Measurements from ENCODE around the gene CREM. TPM values are rescaled to one million over a fixed set of nuclear protein-coding genes. Genes with fewer than 3 reads are reported as not detected.

Gene CREM
- total and polyA plus RNA-seq, 2 experiments from 2014 or later, result 40.9 to 43.8 TPM

GRCh38 chr10:35112571-35112970 is 14.1 kb upstream of the CREM start (continued):
- TF ChIP-seq EZH2 (IDR thresholded peaks at IDR 0.05; ENCODE audit: low read depth, unreplicated experiment) (no peak), ZNF114 (CRISPR knock-in tag; IDR thresholded peaks at IDR 0.05) (no peak), POLR2AphosphoS5 (IDR thresholded peaks at IDR 0.05; ENCODE audit: low read depth) (no peak), JUNB (IDR thresholded peaks at IDR 0.05; ENCODE audit: unreplicated experiment) (no peak), NANOG (IDR thresholded peaks at IDR 0.05; ENCODE audit: borderline replicate concordance) (no peak)

GRCh38 chr10:35119378-35119777 is 7.3 kb upstream of the CREM start:
- Mint-ChIP-seq H3K27me3 (ENCODE audit: insufficient read depth, low read depth, poor library complexity) (no peaks in the 10 kb centered on the region), H3K4me3 (no peak overlapping the region), H3K9me3 (no peaks in the 10 kb centered on the region), H3K27ac (no peak overlapping the region), H3K36me3 (ENCODE audit: low read depth) (no peaks in the 10 kb centered on the region), H3K4me1 (no peaks in the 10 kb centered on the region)
- Histone ChIP-seq H3K4me1 (ENCODE audit: insufficient read depth) (no peaks in the 10 kb centered on the region), H3F3A (replicated peaks; ENCODE audit: low read depth) (no peaks in the 10 kb centered on the region), H3K4me2 (no peak overlapping the region), H2AFZ (no peak overlapping the region), H4K20me1 (replicated peaks; ENCODE audit: insufficient read depth) (no peaks in the 10 kb centered on the region), H3K36me3 (ENCODE audit: insufficient read depth) (no peaks in the 10 kb centered on the region), H3K79me2 (replicated peaks; ENCODE audit: insufficient read depth) (no peaks in the 10 kb centered on the region), H3K27me3 (ENCODE audit: insufficient read depth) (no peaks in the 10 kb centered on the region), H3K9me2 (ENCODE audit: insufficient read depth) (no peaks in the 10 kb centered on the region), H3K4me3 (no peak overlapping the region), H3K27ac (ENCODE audit: low read depth) (no peak overlapping the region)
- no peak for TF ChIP-seq ZNF114 (CRISPR knock-in tag; IDR thresholded peaks at IDR 0.05)
- no peak for TF ChIP-seq STAT1 (IDR thresholded peaks at IDR 0.05; ENCODE audit: unreplicated experiment)
- no peak for TF ChIP-seq ZNF331 (CRISPR knock-in tag; IDR thresholded peaks at IDR 0.05; ENCODE audit: low read depth)
- no peak for TF ChIP-seq NANOG (IDR thresholded peaks at IDR 0.05; ENCODE audit: borderline replicate concordance)
- TF ChIP-seq CTCF (conservative IDR thresholded peaks at IDR 0.05; ENCODE audit: low read depth in 2 of 2), result no peak
- no peak for TF ChIP-seq EZH2 (IDR thresholded peaks at IDR 0.05; ENCODE audit: low read depth, unreplicated experiment)
- no peak for TF ChIP-seq ETS1 (IDR thresholded peaks at IDR 0.05)
- TF ChIP-seq CREB1 (CRISPR knock-in tag; IDR thresholded peaks at IDR 0.05; ENCODE audit: low read depth), result no peak
- TF ChIP-seq POLR2AphosphoS5 (IDR thresholded peaks at IDR 0.05; ENCODE audit: low read depth), result no peak
- TF ChIP-seq EZH2phosphoT487 (IDR thresholded peaks at IDR 0.05; ENCODE audit: unreplicated experiment), result no peak
- TF ChIP-seq JUNB (IDR thresholded peaks at IDR 0.05; ENCODE audit: unreplicated experiment), result no peak
- no peak for TF ChIP-seq ZNF462 (CRISPR knock-in tag; IDR thresholded peaks at IDR 0.05)
- TF ChIP-seq REST (IDR thresholded peaks at IDR 0.05; ENCODE audit: unreplicated experiment), result no peak
- ATAC-seq (no peak), DNase-seq (ENCODE audit: low spot score) (no peak)

Data from GM23338 (cell line).